ENCODE results near the gene SUSD1.

Gene SUSD1

GRCh38 chr9:112084334-112084733 is 90.8 kb downstream of the SUSD1 start:
- Histone ChIP-seq H4K20me1 (ENCODE audit: insufficient read depth, low read length, poor library complexity, severe bottlenecking) (no peaks in the 10 kb centered on the region), H3K9ac (ENCODE audit: low read depth, low read length, poor library complexity, severe bottlenecking) (no peak overlapping the region), H3F3A (ENCODE audit: low read depth) (no peaks in the 10 kb centered on the region), H3K27me3 (ENCODE audit: insufficient read depth, low read length, poor library complexity, severe bottlenecking) (no peaks in the 10 kb centered on the region), H2AFZ (ENCODE audit: low read length) (no peak overlapping the region), H3K9me2 (replicated peaks; ENCODE audit: low read depth, low read length) (no peaks in the 10 kb centered on the region), H3K36me3 (ENCODE audit: insufficient read depth, low read length) (no peaks in the 10 kb centered on the region; the same call in 1 of the 2 replicates), H3K4me2 (ENCODE audit: low read depth, low read length, poor library complexity, severe bottlenecking) (no peak overlapping the region), H3K9me3 (ENCODE audit: insufficient read depth, low read depth, low read length) (no peaks in the 10 kb centered on the region), H3K4me3 (ENCODE audit: low read length, poor library complexity, severe bottlenecking) (no peak overlapping the region), H3K79me2 (ENCODE audit: insufficient read depth, low read length) (no peaks in the 10 kb centered on the region), H3K4me1 (ENCODE audit: insufficient read depth, low read length, poor library complexity, severe bottlenecking) (no peaks in the 10 kb centered on the region)
- TF ChIP-seq CTCF (conservative IDR thresholded peaks at IDR 0.05; ENCODE audit: low read length) (no peak), EZH2phosphoT487 (IDR thresholded peaks at IDR 0.05; ENCODE audit: borderline replicate concordance) (no peak)

GRCh38 chr9:112081918-112082729 is 93.0 kb downstream of the SUSD1 start:
- Histone ChIP-seq H3K4me1 (ENCODE audit: insufficient read depth, low read length, poor library complexity, severe bottlenecking) (no peaks in the 10 kb centered on the region), H2AFZ (ENCODE audit: low read length) (no peak overlapping the region), H3K9ac (ENCODE audit: low read depth, low read length, poor library complexity, severe bottlenecking) (no peak overlapping the region), H3K4me2 (ENCODE audit: low read depth, low read length, poor library complexity, severe bottlenecking) (no peak overlapping the region), H4K20me1 (ENCODE audit: insufficient read depth, low read length, poor library complexity, severe bottlenecking) (no peaks in the 10 kb centered on the region), H3K9me3 (ENCODE audit: insufficient read depth, low read depth, low read length) (no peaks in the 10 kb centered on the region), H3F3A (ENCODE audit: low read depth) (no peaks in the 10 kb centered on the region), H3K4me3 (ENCODE audit: low read length, poor library complexity, severe bottlenecking) (no peak overlapping the region), H3K79me2 (ENCODE audit: insufficient read depth, low read length) (no peaks in the 10 kb centered on the region), H3K9me2 (replicated peaks; ENCODE audit: low read depth, low read length) (no peaks in the 10 kb centered on the region), H3K36me3 (ENCODE audit: insufficient read depth, low read length) (no peaks in the 10 kb centered on the region; the same call in 1 of the 2 replicates), H3K27me3 (ENCODE audit: insufficient read depth, low read length, poor library complexity, severe bottlenecking) (no peaks in the 10 kb centered on the region)
- no peak for TF ChIP-seq EZH2phosphoT487 (IDR thresholded peaks at IDR 0.05; ENCODE audit: borderline replicate concordance)
- no peak for TF ChIP-seq CTCF (conservative IDR thresholded peaks at IDR 0.05; ENCODE audit: low read length)

GRCh38 chr9:112080831-112081542 is 94.1 kb downstream of the SUSD1 start:
- H3K9me3 ChIP-seq (ENCODE audit: insufficient read depth, low read depth, low read length), result no peaks in the 10 kb centered on the region
- no peak overlapping the region for H2AFZ ChIP-seq (ENCODE audit: low read length)
- no peak overlapping the region for H3K4me2 ChIP-seq (ENCODE audit: low read depth, low read length, poor library complexity, severe bottlenecking)
- TF ChIP-seq EZH2phosphoT487 (IDR thresholded peaks at IDR 0.05; ENCODE audit: borderline replicate concordance), result no peak
- H3K9me2 ChIP-seq (replicated peaks; ENCODE audit: low read depth, low read length), result no peaks in the 10 kb centered on the region
- no peaks in the 10 kb centered on the region; the same call in 1 of the 2 replicates for H3K36me3 ChIP-seq (ENCODE audit: insufficient read depth, low read length)
- H3F3A ChIP-seq (ENCODE audit: low read depth), result no peaks in the 10 kb centered on the region
- no peak overlapping the region for H3K9ac ChIP-seq (ENCODE audit: low read depth, low read length, poor library complexity, severe bottlenecking)
- no peaks in the 10 kb centered on the region for H3K79me2 ChIP-seq (ENCODE audit: insufficient read depth, low read length)
- H3K4me3 ChIP-seq (ENCODE audit: low read length, poor library complexity, severe bottlenecking), result no peak overlapping the region
- H3K4me1 ChIP-seq (ENCODE audit: insufficient read depth, low read length, poor library complexity, severe bottlenecking), result no peaks in the 10 kb centered on the region
- H3K27me3 ChIP-seq (ENCODE audit: insufficient read depth, low read length, poor library complexity, severe bottlenecking), result no peaks in the 10 kb centered on the region
- H4K20me1 ChIP-seq (ENCODE audit: insufficient read depth, low read length, poor library complexity, severe bottlenecking), result no peaks in the 10 kb centered on the region

Measured in Loucy (cell line).